ENCODE results near the gene UGGT1.
A peak's percentile ranks its signal among the peaks of the same experiment; 100 is the strongest.
"Not testable (repeated sequence)": the region's sequence is repeated elsewhere in the genome, so short reads cannot be mapped to it uniquely, and the experiment has no call there.

The UGGT1 gene

GRCh38 chr2:128115921-128116623 lies 25.1 kb downstream of the UGGT1 start:
- no peak for DNase-seq (ENCODE audit: low spot score)

- DNase-seq (ENCODE audit: low spot score): no peak
Measured at GRCh38 chr2:128134573-128134972, 43.6 kb downstream of the UGGT1 start.

GRCh38 chr2:128137094-128137616 lies 46.2 kb downstream of the UGGT1 start:
- no peak for DNase-seq (ENCODE audit: low spot score)

GRCh38 chr2:128139624-128140023 lies 48.6 kb downstream of the UGGT1 start:
- DNase-seq (ENCODE audit: low spot score): no peak

- DNase-seq (ENCODE audit: low spot score): peak; percentile 7
Measured at GRCh38 chr2:128145651-128146050, 54.7 kb downstream of the UGGT1 start.

GRCh38 chr2:128153786-128154185 lies 62.8 kb downstream of the UGGT1 start:
- DNase-seq (ENCODE audit: low spot score): no peak

GRCh38 chr2:128154225-128154624 lies 63.2 kb downstream of the UGGT1 start:
- DNase-seq (ENCODE audit: low spot score): peak; percentile 45

- no peak for DNase-seq (ENCODE audit: low spot score)
Measured at GRCh38 chr2:128155970-128156369, 65.0 kb downstream of the UGGT1 start.

GRCh38 chr2:128156812-128157211 lies 65.8 kb downstream of the UGGT1 start:
- no peak for DNase-seq (ENCODE audit: low spot score)

- no peak for DNase-seq (ENCODE audit: low spot score)
Measured at GRCh38 chr2:128157644-128158043, 66.6 kb downstream of the UGGT1 start.

GRCh38 chr2:128158176-128158575 lies 67.2 kb downstream of the UGGT1 start:
- no peak for DNase-seq (ENCODE audit: low spot score)

GRCh38 chr2:128159437-128159836 lies 68.4 kb downstream of the UGGT1 start:
- no peak for DNase-seq (ENCODE audit: low spot score)

GRCh38 chr2:128160616-128161275 lies 69.7 kb downstream of the UGGT1 start:
- no peak for DNase-seq (ENCODE audit: low spot score)

- no peak for DNase-seq (ENCODE audit: low spot score)
Measured at GRCh38 chr2:128162266-128162665, 71.3 kb downstream of the UGGT1 start.

GRCh38 chr2:128164311-128164710 lies 73.3 kb downstream of the UGGT1 start:
- DNase-seq (ENCODE audit: low spot score): no peak

GRCh38 chr2:128166746-128167353 lies 75.8 kb downstream of the UGGT1 start:
- DNase-seq (ENCODE audit: low spot score): no peak

GRCh38 chr2:128169094-128169493 lies 78.1 kb downstream of the UGGT1 start:
- DNase-seq (ENCODE audit: low spot score): no peak

GRCh38 chr2:128169497-128169896 lies 78.5 kb downstream of the UGGT1 start:
- DNase-seq (ENCODE audit: low spot score): no peak

GRCh38 chr2:128169933-128170709 lies 79.1 kb downstream of the UGGT1 start:
- DNase-seq (ENCODE audit: low spot score): no peak

- DNase-seq (ENCODE audit: low spot score): no peak
Measured at GRCh38 chr2:128170776-128171175, 79.8 kb downstream of the UGGT1 start.

- DNase-seq (ENCODE audit: low spot score): no peak
Measured at GRCh38 chr2:128172191-128172590, 81.2 kb downstream of the UGGT1 start.

- not testable (repeated sequence) for DNase-seq (ENCODE audit: low spot score)
Measured at GRCh38 chr2:128174067-128174466, 83.1 kb downstream of the UGGT1 start.

All from globus pallidus (tissue), 1 donor.